ENCODE measurements around the gene SLC2A1.

- no peak for TF ChIP-seq CTCF (IDR thresholded peaks at IDR 0.05)
- TF ChIP-seq POLR2A (IDR thresholded peaks at IDR 0.05) = no peak
- no peak for TF ChIP-seq POLR2AphosphoS5 (IDR thresholded peaks at IDR 0.05)
Observed at GRCh38 chr1:42977653-42978052, 19.0 kb upstream of the SLC2A1 start.
